Measurements from ENCODE around the gene PRKAG2. TPM values are rescaled to one million over a fixed set of nuclear protein-coding genes. Genes with fewer than 3 reads are reported as not detected.

Gene PRKAG2
- total and polyA plus RNA-seq, 8 donors, result 19.9 to 302 (median 60.9) TPM

GRCh38 chr7:151592868-151593486, 283.9 kb downstream of the PRKAG2 start:
- Histone ChIP-seq H3K27me3 (no peaks in the 10 kb centered on the region), H3K9me3 (no peaks in the 10 kb centered on the region), H3K36me3 (peaks cover 13 to 38% (median 33%) of the 10 kb centered on the region in 4 donors), H3K27ac (peak overlapping the region in 1 of 5 donors; percentile 39), H3K4me1 (peaks cover 0 to 17% (median 11%) of the 10 kb centered on the region in 4 donors), H3K4me3 (no peak overlapping the region)
- TF ChIP-seq POLR2A (IDR thresholded peaks at IDR 0.05) (no peak), EP300 (IDR thresholded peaks at IDR 0.05) (no peak), CTCF (IDR thresholded peaks at IDR 0.05) (no peak), POLR2AphosphoS5 (IDR thresholded peaks at IDR 0.05) (peak in 1 of 3 donors; percentile 62)
- intact Hi-C loops (cut with DNase I; ENCODE audit: low total_unique reads), result no loop called here
- DNase-seq, result no peak
- 85 to 94% (median 92%) methylated on average over 12 of the region's 12 CpGs for WGBS, 5 donors

- 88 to 98% (median 96%) methylated on average over 11 of the region's 11 CpGs for WGBS, 5 donors
- TF ChIP-seq EP300 (IDR thresholded peaks at IDR 0.05), result no peak
- no peak for TF ChIP-seq CTCF (IDR thresholded peaks at IDR 0.05)
- no peak for TF ChIP-seq POLR2AphosphoS5 (IDR thresholded peaks at IDR 0.05)
- TF ChIP-seq POLR2A (IDR thresholded peaks at IDR 0.05), result no peak
- peak overlapping the region in 1 of 5 donors; percentile 3 for H3K27ac ChIP-seq
- no peak for DNase-seq
- no peak overlapping the region for H3K4me3 ChIP-seq
- intact Hi-C loops (cut with DNase I; ENCODE audit: low total_unique reads), result no loop called here
- peaks cover 13 to 40% (median 38%) of the 10 kb centered on the region in 4 donors for H3K36me3 ChIP-seq
- H3K4me1 ChIP-seq, result peaks cover 0 to 21% (median 11%) of the 10 kb centered on the region in 4 donors
- no peaks in the 10 kb centered on the region for H3K27me3 ChIP-seq
- H3K9me3 ChIP-seq, result no peaks in the 10 kb centered on the region
Observed at GRCh38 chr7:151592330-151592729, 284.6 kb downstream of the PRKAG2 start.

- TF ChIP-seq CTCF (IDR thresholded peaks at IDR 0.05) (no peak), POLR2A (IDR thresholded peaks at IDR 0.05) (no peak), POLR2AphosphoS5 (IDR thresholded peaks at IDR 0.05) (no peak), EP300 (IDR thresholded peaks at IDR 0.05) (no peak)
- Histone ChIP-seq H3K9me3 (no peaks in the 10 kb centered on the region), H3K27ac (no peak overlapping the region), H3K4me1 (peaks cover 0 to 22% (median 11%) of the 10 kb centered on the region in 4 donors), H3K4me3 (no peak overlapping the region), H3K27me3 (no peaks in the 10 kb centered on the region), H3K36me3 (peaks cover 13 to 44% (median 40%) of the 10 kb centered on the region in 4 donors)
- intact Hi-C loops (cut with DNase I; ENCODE audit: low total_unique reads), result no loop called here
- 89 to 96% (median 92%) methylated on average over 14 of the region's 14 CpGs for WGBS, 5 donors
- DNase-seq, result no peak
Observed at GRCh38 chr7:151591866-151592265, 285.0 kb downstream of the PRKAG2 start.

- no peaks in the 10 kb centered on the region for H3K9me3 ChIP-seq
- no peak for TF ChIP-seq POLR2AphosphoS5 (IDR thresholded peaks at IDR 0.05)
- no peak for TF ChIP-seq POLR2A (IDR thresholded peaks at IDR 0.05)
Observed at GRCh38 chr7:151590850-151591771, 285.8 kb downstream of the PRKAG2 start.

More at GRCh38 chr7:151590850-151591771, 285.8 kb downstream of the PRKAG2 start:
- Histone ChIP-seq H3K27ac (no peak overlapping the region), H3K36me3 (peaks cover 13 to 47% (median 43%) of the 10 kb centered on the region in 4 donors), H3K4me1 (peaks cover 0 to 18% (median 11%) of the 10 kb centered on the region in 4 donors), H3K4me3 (no peak overlapping the region), H3K27me3 (no peaks in the 10 kb centered on the region)
- no peak for DNase-seq
- WGBS, 5 donors, result 81 to 92% (median 88%) methylated on average over 17 to 19 of the region's 19 CpGs
- intact Hi-C loops (cut with DNase I; ENCODE audit: low total_unique reads), result no loop called here
